ENCODE results near the gene NT5C3A.

Gene NT5C3A

GRCh38 chr7:33075818-33076518, 13.4 kb upstream of the NT5C3A start:
- DNase-seq (ENCODE audit: low read depth, low spot score), result no peak

GRCh38 chr7:33073243-33073642, 10.7 kb upstream of the NT5C3A start:
- no peak for DNase-seq (ENCODE audit: low read depth, low spot score)

- DNase-seq (ENCODE audit: low read depth, low spot score), result peak; percentile 72
Observed at GRCh38 chr7:33072471-33072870, 9.9 kb upstream of the NT5C3A start.

- DNase-seq (ENCODE audit: low read depth, low spot score), result no peak
Observed at GRCh38 chr7:33070831-33071230, 8.3 kb upstream of the NT5C3A start.

- no peak for DNase-seq (ENCODE audit: low read depth, low spot score)
Observed at GRCh38 chr7:33070277-33070676, 7.7 kb upstream of the NT5C3A start.

- no peak for DNase-seq (ENCODE audit: low read depth, low spot score)
Observed at GRCh38 chr7:33067921-33068320, 5.3 kb upstream of the NT5C3A start.

GRCh38 chr7:33066771-33067170, 4.2 kb upstream of the NT5C3A start:
- DNase-seq (ENCODE audit: low read depth, low spot score), result no peak

GRCh38 chr7:33065981-33066380, 3.4 kb upstream of the NT5C3A start:
- no peak for DNase-seq (ENCODE audit: low read depth, low spot score)

- DNase-seq (ENCODE audit: low read depth, low spot score), result peak; percentile 98
Observed at GRCh38 chr7:33062782-33063443, 337 bp upstream of the NT5C3A start.

GRCh38 chr7:33061282-33061937, 1.2 kb downstream of the NT5C3A start:
- no peak for DNase-seq (ENCODE audit: low read depth, low spot score)

GRCh38 chr7:33059635-33060034, 2.9 kb downstream of the NT5C3A start:
- no peak for DNase-seq (ENCODE audit: low read depth, low spot score)

GRCh38 chr7:33055158-33055557, 7.4 kb downstream of the NT5C3A start:
- DNase-seq (ENCODE audit: low read depth, low spot score), result no peak

- no peak for DNase-seq (ENCODE audit: low read depth, low spot score)
Observed at GRCh38 chr7:33054261-33054964, 8.2 kb downstream of the NT5C3A start.

GRCh38 chr7:33053721-33054120, 8.9 kb downstream of the NT5C3A start:
- no peak for DNase-seq (ENCODE audit: low read depth, low spot score)

GRCh38 chr7:33050535-33051318, 11.8 kb downstream of the NT5C3A start:
- DNase-seq (ENCODE audit: low read depth, low spot score), result peak; percentile 67

- no peak for DNase-seq (ENCODE audit: low read depth, low spot score)
Observed at GRCh38 chr7:33048704-33049103, 13.9 kb downstream of the NT5C3A start.

- no peak for DNase-seq (ENCODE audit: low read depth, low spot score)
Observed at GRCh38 chr7:33048257-33048656, 14.3 kb downstream of the NT5C3A start.

- peak; percentile 7 for DNase-seq (ENCODE audit: low read depth, low spot score)
Observed at GRCh38 chr7:33044986-33045385, 17.6 kb downstream of the NT5C3A start.

- DNase-seq (ENCODE audit: low read depth, low spot score), result no peak
Observed at GRCh38 chr7:33044401-33044718, 18.2 kb downstream of the NT5C3A start.

- DNase-seq (ENCODE audit: low read depth, low spot score), result no peak
Observed at GRCh38 chr7:33043501-33044400, 18.8 kb downstream of the NT5C3A start.

All from astrocyte of the hippocampus (primary cell).